ENCODE measurements around the gene SCYL1.

SCYL1 gene

DNA sequence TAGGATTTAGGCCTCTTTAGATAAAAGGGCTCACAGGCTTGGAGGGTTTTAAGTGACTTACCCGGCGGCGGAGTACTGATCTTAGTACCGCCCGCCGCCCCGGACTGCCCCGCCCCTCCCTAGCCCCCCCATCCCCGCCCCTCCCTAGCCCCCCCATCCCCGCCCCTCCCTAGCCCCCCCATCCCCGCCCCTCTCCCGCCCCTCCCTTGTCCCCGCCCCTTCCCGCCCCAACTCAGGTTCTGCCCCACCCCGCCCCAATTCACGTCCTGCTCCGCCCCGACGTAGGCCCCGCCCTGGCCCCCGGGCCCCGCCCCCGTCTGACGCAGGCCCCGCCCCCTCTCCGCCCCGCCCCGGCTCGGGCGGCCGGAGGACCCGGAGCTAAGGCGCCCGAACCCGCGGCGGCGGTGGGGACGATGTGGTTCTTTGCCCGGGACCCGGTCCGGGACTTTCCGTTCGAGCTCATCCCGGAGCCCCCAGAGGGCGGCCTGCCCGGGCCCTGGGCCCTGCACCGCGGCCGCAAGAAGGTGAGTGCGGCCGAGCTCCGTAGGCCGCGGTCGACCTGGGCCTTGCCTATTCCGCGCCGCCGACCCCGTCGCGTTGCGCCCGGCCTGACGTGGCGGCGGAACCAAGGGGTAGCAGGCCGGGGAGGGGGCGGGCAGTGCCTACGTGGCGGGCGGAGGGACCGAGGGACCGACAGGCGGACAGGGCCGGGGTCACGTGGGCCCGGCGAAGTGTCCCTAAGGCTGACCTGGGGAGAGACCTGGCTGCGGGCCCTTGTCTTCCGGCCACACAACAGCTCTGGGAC is at the start of gene SCYL1:
TSS of gene SCYL1 (plus strand) at position 343 of the 805 bp plus-strand sequence. CDS start at position 414, 71 bp downstream.
- peak; percentile 53 for DNase-seq (ENCODE audit: low read depth)

DNA sequence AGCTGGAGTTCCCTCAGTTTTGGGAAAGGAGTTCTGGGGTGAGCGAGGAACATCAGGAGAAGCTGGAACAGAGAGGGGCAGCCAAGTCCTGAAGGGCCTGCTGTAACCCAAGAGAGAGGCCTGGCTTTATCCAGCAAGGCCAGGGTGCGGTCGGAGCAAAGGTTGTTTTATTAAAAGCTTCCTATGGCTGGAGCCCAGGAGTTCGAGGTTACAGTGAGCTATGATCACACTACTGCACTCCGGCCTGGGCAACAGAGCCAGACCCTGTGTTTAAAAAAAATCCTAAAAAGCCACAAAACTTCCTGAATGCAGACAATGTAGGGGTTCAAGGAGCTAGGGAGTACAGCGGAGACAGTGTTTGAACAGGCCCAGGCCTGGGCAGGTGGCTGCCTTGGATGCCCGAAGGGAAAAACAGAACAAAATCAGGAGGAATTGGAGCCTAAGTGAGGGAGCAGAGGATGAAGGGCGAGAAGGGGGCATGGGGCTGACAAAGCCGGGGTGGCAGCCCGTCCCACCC is 48.2 kb upstream of the SCYL1 start:
- DNase-seq (ENCODE audit: low read depth) = no peak

DNA sequence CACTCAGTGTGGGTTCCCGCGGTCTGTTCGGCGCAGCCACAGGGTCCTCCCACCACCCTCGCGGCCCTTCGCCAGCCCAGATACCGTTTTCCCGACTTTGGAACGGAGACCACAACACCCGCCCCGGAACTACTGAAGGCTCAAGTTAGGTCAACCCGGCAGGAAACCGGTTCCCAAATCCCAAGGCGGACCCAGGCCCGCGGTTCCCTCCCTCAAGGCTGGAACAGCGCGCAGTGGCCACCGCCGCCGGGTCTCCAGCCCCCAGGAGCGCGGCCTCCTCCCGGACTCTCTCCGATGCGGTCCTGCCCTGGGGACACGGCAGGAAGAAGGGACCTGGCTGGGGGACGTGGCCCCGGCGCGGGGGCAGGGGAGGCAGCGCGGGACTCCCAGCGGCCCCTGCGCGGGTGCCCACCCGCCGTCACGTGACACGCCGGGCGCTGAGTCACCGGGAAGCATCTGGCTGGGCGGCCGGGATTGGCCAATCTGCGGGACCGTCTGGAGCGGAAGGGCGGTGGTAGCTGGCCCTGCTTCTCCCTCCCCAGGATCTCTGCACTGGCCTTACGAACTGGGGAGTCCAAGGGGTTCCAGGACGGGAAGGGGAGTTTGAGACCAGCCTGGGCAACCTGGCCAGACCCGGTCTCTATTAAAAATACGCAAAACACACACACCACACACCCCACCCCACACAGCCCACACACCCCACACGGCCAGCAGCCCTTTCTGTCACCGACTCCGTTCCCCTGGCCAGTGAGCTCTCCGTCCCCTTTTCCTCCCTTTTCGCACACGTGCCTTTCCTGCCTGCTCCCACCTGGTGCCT is 47.5 kb upstream of the SCYL1 start:
- peak; percentile 88 for DNase-seq (ENCODE audit: low read depth)

DNA sequence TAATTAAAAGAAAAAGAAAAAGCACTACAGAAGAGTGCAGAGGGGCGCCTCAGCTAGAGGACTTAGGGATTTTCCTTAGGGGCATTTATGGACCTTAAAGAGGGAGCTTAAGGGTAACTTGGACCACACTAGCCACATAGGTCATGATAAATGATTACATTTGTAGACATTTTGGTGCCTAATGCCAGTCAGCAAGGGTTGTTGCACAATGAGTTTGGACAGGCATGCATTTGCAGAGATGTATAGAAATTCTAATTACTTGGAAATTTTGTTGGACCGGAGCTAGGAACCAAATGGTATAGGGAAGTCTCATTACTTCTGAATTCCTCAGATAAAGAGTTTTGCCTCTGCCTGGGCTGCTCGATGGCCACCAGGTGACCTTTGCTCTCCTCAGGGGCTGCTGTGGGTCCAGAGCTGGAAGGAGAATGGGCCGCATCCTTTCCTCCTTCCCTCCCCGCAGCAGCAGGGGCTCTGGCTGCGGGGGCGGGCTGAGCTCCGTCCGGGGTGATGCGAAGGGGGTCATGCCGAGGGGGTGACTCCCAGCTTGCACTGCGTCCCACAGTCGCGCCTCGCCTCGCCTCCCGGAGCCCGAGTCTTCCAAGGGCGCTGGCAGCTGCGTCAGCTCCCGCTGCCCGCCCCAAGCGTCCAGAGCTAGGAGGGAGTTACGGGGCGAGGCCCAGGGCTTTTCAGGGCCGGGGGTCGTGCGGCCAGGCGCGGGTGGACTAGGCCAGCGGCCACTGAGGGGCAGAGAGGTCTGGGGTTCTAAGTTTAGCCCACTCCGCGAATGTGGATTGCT is 46.3 kb upstream of the SCYL1 start:
- no peak for DNase-seq (ENCODE audit: low read depth)

DNA sequence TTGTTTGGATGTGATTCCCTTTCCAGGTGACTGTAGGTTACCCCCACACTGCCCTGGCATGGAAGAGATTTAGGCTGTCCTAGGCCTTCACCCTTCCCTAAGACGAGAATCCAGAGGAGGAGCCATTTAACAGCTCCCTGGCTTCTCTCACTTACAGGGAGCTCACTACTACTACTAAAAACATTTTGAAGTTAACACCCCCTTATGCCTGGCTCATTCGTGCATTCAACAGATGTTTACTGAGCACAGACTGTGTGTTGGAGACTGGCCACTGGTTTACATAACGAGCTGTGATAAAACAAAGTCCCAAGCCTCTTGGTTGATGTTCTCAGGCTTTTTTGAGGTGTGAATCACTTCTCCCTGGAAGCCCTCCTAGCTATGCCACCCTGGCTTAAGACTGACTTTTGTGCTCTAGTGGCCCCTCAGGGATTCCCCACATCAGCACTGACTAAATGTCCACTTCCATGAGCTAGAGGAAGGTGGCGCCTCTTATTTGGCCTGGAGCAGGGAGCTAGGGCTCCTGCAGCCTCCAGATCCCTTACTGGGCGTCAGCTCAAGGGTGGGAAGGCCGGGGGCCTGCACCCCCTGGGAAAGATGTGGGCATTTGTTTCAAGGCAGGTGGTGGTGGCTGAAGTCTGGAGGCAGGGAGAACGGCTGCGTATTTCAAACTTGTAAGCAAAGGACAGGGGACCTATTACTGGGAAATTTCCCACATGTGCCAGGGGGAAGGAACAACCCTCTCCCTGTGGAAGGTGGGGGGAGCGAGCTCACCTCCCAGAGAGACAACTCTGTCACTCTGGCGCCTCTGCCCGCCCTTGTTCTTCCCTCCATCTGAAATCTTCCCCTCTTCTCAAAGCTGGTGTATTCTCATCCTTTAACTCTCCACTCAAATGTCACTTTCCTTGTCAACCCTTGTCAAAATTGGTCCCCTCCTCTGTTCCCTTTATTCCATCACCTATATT is 45.4 kb upstream of the SCYL1 start:
- no peak for DNase-seq (ENCODE audit: low read depth)

DNA sequence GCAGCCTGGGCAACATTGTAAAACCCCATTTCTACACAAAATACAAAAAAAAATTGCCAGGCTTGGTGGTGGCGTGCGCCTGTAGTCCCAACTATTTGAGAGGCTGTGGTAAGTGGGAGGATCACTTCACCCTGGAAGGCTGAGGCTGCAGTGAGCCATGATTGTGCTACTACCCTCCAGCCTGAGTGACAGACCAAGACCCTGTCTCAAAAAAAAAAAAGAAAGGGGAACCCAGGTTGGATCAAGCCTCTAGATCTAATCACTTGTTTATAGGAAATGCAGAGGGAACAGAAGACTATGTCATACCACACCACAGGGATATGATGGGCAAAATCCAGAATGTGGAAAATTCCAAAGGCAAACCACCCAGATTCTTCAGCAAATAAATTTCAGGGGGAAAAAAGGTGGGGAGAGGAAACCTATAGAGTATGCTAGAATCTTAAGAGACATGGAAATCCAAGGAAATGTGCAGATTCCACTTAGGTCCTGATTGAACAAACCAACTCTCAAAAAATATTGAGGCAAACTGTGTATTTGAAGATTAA is 42.5 kb upstream of the SCYL1 start:
- DNase-seq (ENCODE audit: low read depth) = no peak

DNA sequence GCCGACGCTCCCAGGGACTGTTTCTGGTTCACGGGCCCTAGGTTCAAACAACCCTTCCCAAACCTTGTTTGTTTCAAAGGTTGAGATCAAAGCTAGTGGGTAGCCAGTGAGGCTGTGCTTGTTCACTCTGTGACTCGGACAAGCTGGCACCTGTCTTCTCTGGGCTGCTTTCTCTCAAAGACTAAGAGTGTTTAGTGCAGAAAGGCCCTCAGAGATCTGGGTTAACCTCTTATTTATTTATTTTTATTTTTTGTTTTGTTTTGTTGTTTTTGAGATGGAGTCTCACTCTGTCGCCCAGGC is 39.0 kb upstream of the SCYL1 start:
- DNase-seq (ENCODE audit: low read depth) = no peak

DNA sequence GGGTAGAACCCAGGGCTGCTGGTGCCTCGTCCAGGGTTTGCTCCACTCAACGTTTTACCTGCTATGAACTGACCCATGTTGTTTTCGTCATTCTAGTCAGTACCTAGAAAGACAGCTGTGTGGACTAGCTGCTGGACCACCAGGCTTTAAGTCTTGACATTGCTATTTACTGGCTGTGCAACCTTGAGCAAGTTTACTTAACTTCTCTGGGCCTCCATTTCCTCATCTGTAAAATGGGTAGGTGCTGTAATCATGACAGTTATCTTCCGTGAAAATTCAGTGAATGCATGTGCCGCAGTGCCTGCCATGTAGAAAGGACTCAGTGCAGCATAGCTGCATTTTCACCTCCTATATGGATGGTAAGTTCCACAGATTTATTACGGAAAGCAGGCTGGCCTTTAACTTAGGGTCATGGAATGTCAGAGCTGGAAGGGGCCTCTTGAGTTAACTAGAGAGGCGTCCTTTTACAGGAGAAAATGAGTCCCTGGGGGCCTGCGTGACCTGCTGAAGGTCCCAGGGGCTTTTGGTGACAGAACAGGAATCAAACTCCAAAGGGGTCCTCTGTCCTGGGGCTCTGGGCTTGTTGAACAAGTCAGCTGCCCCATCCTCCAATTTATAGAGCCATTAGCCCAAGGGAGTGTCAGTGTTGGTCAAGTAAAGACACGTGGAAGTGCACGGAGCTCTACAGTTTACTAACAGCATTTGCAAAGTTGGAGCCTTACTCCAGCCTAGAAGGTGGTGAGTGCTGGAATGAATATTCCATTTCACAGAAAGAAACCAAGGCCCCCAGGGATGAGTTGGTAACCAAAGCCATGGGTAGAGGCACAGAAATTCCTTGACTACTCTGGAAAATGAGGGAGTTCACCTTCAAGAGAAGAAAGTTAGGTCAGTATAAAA is 38.1 kb upstream of the SCYL1 start:
- DNase-seq (ENCODE audit: low read depth) = no peak

DNA sequence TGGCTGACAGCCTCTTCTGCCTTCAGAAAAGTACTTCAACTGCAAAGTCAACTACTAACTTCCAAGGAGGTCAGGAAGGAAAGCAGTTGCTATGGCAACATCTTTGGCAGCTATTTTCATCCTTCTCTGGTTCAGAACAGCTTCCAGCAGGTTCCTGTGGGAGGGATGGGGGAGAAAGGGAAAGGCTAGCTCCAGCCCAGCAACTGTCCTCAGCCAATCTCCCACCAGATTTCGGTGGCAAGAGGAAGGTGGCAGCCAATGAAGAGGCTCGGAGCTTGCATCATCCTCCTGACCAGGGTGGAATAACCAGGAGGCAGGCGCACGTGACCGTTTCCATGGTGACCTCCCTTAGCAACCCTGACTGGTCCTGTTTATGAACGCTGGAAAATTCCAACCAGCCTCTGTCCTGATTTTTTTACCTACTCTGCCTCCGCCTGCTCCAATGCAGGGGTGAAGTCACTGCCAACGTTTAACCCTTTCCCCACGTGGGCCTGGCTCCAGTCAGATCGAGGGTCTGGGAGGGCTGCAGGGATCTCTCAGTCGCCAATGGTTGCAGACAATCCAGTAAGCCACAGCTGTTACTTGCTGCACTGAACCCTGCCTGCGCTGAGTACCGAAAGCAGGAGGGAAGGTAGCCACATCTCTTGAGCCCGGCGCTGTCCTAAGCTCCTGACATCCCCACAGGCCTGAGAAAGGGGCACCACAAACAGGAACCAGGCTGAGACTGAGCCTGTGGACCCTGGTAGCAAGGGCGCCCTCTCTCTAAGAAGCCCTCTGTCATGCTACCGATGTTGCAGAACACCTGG is 37.2 kb upstream of the SCYL1 start:
- no peak for DNase-seq (ENCODE audit: low read depth)

DNA sequence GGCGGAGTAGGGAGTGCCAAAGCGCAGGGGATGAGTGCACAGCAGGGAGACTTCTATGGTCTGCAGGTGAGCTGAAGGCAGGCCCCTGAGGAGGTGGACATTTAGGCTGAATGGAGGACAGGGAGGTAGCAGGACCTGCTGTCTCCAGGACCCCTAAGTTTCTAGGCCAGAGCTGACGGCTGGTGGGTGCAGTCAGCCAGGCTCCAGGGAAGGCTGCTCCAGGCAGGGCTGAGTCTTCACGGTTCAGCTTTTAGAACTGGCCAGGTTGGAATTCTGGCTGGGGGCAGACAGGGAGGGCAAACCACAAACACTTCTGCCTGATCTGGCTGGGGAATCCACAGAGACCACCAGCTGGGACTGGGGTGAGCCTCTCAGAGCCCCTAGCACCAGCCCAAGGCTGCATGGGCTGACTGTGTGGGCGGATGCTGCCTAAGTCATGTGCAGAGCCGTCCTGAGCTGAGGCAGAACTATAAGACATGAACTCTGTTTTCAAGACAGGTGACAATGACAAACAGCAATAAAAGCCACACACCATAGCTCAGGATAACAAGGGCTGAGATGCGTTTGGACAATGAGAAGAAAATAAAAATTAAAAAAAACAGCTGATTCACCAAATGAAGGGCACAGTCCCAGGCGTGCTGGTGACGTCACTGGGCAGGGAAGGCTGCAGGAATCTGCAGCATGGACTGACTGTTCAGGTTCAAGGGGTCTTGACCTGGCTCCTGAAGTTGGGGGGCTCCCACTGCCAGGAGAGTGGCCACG is 36.4 kb upstream of the SCYL1 start:
- DNase-seq (ENCODE audit: low read depth) = no peak

DNA sequence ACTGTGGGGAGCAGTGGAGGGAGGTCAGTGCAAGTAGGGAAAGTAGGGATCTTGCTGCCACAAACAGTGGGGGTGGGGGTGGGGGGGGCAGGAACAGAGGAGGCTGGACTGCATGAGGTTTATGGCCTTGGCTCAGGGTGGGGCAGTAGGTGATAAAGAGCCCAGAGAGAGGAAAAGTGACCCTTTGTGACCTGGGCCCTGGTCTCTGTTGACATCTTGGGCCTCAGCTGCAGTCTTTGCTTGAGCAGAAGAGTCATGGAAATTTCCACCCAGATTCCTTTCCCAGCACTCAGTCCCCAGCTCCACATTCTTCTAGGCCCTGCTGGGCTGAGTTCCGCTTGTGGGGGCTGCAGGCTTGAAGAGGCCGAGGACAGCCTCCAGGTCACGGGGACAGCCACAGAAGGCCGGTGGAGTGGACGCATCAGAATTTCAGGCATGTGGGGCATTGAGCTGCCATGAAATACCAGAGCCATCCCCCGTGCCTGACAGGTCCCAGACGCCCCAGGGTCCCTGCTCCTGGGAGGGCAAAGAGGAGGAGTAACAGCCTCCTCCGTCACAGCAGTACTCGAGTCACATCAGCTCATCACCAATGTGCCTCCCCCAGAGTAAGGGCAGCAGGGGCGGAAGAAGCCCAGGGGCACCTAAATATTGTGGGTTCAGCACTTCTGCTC is 35.7 kb upstream of the SCYL1 start:
- no peak for DNase-seq (ENCODE audit: low read depth)

DNA sequence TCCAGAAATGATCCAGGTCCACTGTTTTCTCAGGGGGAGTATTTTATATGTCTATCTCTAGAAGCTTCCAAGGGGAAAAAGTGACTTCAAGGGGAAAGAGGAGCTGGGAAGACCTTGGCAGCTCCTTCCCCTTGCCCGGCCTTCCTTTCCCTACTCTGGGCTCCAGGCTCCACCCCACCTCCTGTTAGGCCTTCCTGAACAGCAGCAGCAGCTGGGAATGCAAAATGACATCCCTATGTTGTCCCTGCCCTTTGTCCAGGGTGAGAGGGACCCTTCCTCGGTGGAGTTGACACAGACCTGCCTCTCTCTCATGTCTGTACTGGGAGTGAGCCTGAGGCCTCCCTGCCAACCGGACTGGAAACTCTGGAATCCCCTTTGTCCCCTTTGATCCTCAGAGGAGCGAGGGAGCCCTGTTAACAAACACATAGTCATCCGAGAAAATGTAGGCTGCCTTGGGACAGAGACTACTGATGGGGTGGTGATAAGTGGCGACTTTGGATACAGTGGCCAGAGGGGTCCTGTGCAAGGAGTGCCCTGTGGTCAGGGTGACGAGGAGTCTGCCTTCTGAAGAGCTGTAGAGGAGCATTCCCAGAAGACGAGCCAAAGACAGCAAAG is 35.1 kb upstream of the SCYL1 start:
- no peak for DNase-seq (ENCODE audit: low read depth)

DNA sequence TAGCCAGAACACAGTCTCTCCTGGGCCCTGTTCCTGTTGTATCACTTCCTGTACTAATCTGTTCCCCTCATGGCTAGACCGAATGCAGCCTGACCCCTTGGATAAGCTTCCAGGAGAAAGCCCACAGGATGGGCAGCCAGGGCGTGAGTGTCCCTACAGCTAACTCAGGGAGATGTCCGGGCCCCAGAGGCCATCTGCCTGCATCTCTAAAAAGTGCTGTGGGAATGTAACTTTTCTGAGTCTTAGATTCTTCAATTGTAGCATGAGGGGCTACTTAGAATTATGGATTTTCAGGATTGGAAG is 33.8 kb upstream of the SCYL1 start:
- no peak for DNase-seq (ENCODE audit: low read depth)

DNA sequence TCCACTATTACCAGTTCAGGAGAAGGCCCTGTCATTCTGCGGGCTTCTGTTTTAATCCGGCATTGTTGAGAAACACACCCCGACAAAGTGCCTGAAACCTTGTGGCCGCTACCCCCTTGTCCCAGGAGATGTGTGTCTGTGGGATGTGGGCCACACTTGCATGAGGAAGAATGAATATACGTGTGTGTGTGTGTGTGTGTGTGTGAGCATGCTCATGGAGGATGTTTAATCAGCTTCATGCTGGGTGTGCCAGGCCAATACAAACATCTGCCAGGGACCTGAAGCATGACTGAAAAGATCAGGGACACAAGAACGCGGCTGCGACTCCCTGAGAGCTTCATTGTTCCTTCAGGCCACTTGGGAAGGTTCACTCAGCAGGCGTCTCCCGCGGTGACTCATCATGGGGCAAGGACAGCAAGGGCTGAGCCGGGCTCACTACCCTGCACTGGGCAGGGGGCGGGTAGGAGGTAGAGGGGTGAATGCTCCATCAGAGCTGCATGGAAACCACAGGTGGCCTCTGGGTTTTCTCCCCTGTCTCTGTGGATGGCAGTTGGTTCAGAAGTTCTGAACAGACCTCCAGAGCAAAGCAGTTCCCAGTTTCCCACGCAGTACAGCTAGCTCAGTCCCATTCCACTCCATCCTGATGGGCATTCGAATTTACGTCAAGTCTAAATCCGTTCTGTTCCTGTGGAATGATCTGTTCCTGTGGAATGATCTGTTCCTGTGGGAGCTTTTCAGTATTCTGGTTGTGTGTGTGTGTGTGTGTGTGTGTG is 33.1 kb upstream of the SCYL1 start:
- no peak for DNase-seq (ENCODE audit: low read depth)

DNA sequence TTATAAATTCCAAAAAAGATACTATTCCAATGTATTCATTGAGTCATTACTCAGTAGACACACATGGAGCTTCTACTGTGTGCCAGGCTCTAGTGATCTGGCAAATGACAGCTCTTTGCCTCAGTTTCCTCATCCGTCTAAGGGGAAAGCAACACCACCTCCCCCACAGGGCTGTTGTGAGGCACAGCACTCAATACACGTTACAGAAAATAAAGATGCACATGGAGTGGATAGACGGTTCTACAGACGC is 32.6 kb upstream of the SCYL1 start:
- no peak for DNase-seq (ENCODE audit: low read depth)

DNA sequence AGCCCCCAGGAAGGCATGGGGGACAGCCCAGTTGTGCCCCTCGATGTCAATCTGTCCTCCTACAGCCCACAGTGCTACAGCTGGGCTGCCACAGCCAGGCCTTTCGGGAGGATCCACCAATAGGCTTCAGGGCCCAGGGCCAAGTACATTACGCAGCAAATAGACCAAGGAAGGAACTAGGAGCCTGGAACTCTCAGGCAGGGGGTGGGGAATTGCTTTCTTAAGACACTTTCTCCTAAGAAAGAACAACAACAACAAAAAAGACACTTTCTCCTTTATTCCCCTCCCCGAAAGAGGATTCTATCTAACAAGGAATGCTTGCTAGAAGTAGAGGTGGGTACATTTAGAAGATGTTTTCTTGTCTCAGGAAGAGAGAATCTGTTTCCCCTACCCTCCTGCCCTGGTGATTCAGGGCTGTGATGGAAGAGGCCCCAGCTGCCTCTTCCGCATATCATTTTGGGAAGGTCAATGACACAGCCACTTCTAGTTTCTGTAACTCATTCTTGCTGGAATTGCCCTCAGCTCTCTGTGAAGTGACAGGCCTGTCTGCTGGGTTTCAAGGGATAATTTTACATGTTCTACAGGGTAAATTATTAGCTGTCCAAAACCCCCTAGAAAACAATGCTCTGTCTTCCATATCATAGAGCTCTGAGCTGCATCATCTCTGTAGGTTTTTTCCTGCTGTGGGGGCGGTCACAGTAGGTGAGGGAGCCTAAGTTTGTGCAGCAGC is 32.1 kb upstream of the SCYL1 start:
- DNase-seq (ENCODE audit: low read depth) = no peak

All from stimulated activated CD8-positive, alpha-beta memory T cell treated with anti-CD3 and anti-CD28 coated beads, Interleukin-7, amount 100 ng/mL, for 24 hours (primary cell).